Endothelial cell of umbilical vein (primary cell): Measurements from ENCODE around the gene CCDC196. TPM values are rescaled to one million over a fixed set of nuclear protein-coding genes. Genes with fewer than 3 reads are reported as not detected.

Experiments used
- BruUV-seq: library from RNA; stranded (reverse); fragments of 400-500 nt; replicated peaks from 2 replicates; lab custom pipeline; 2021; lab: Mats Ljungman, UMichigan
- CTCF ChIA-PET: fragments of 300-600, 350-600 bp; sonication (Branson Sonifier 250); formaldehyde crosslinking; loops from one replicate; lab custom pipeline; 2021; ENCODE audit warnings: antibody characterized with exemption, inconsistent platforms; lab: Charles Lee
- POLR2A ChIA-PET: fragments of 300-600, 350-600 bp; sonication (Branson Sonifier 250); formaldehyde crosslinking; loops from one replicate; lab custom pipeline; 2021; ENCODE audit warnings: antibody characterized with exemption, inconsistent platforms; lab: Charles Lee
- DNase-seq: peaks from one replicate; pipeline ENCODE4 v3.0.0-alpha.2; 2011; ENCODE audit warnings: low read depth, low spot score
- FAIRE-seq: peaks from 2 replicates; lab custom pipeline; 2011; peaks lifted over from hg19 to GRCh38; lab: Jason Lieb, UNC
- H2AFZ ChIP-seq: 2 replicates; pipeline ENCODE4 v1.6.0; 2012; ENCODE audit warnings: low read depth, low read length, control low read depth, inconsistent platforms
- H3K27ac ChIP-seq: 2 replicates; pipeline ENCODE4 v1.5.1; 2011; ENCODE audit warnings: low read depth, mild to moderate bottlenecking, control low read depth, low read length, moderate library complexity; ENCODE audit not compliant: insufficient read depth
- H3K27me3 ChIP-seq, 2 experiments: 2 replicates each; pipeline versions ENCODE4 v1.6.0 to v1.6.1; 2011; ENCODE audit warnings: low read length in 2 of 2, mixed read lengths in 1 of 2; ENCODE audit not compliant: control insufficient read depth in 2 of 2, insufficient read depth in 2 of 2
- H3K36me3 ChIP-seq, 2 experiments: 2 replicates in 1 of 2; 3 replicates in 1 of 2; pipeline ENCODE4 v1.5.1; 2011; ENCODE audit warnings: low read length in 2 of 2, mild to moderate bottlenecking in 1 of 2, moderate library complexity in 1 of 2; ENCODE audit not compliant: control insufficient read depth in 2 of 2, insufficient read depth in 2 of 2; ENCODE audit errors: extremely low read depth in 1 of 2
- H3K4me1 ChIP-seq: 3 replicates; pipeline ENCODE4 v1.5.1; 2011; ENCODE audit warnings: mild to moderate bottlenecking, low read length; ENCODE audit not compliant: control insufficient read depth, insufficient read depth; ENCODE audit errors: extremely low read depth
- H3K4me2 ChIP-seq: 2 replicates; pipeline ENCODE4 v1.6.1; 2011; ENCODE audit warnings: low read length, control low read depth, mixed read lengths; ENCODE audit not compliant: insufficient read depth
- H3K4me3 ChIP-seq, 3 experiments: fragments of 200-600 bp in 1 of 3; sonication (generic), shearing (Covaris generic) in 1 of 3; replicated peaks in 1 of 3; 2 replicates each; pipeline ENCODE4 v1.5.1; 2011 to 2016; ENCODE audit warnings: control low read depth in 3 of 3, low read length in 3 of 3, mild to moderate bottlenecking in 2 of 3, inconsistent platforms in 1 of 3, low read depth in 1 of 3, moderate library complexity in 1 of 3; ENCODE audit not compliant: insufficient read depth in 1 of 3
- H3K79me2 ChIP-seq: 2 replicates; pipeline ENCODE4 v1.6.0; 2012; ENCODE audit warnings: low read length, inconsistent platforms; ENCODE audit not compliant: control insufficient read depth, insufficient read depth
- H3K9ac ChIP-seq: replicated peaks from 2 replicates; pipeline ENCODE3; 2011; ENCODE audit warnings: low read length, control low read depth; ENCODE audit not compliant: insufficient read depth; ENCODE audit errors: extremely low read depth
- H3K9me1 ChIP-seq: replicated peaks from 3 replicates; pipeline ENCODE4 v1.6.0; 2011; ENCODE audit warnings: mild to moderate bottlenecking, low read length; ENCODE audit not compliant: control insufficient read depth, insufficient read depth; ENCODE audit errors: extremely low read depth
- H3K9me3 ChIP-seq: replicated peaks from 2 replicates; pipeline ENCODE4 v1.5.1; 2012; ENCODE audit warnings: low read length, inconsistent platforms; ENCODE audit not compliant: control insufficient read depth, insufficient read depth
- H4K20me1 ChIP-seq: replicated peaks from 2 replicates; pipeline ENCODE3; 2011; ENCODE audit warnings: mild to moderate bottlenecking, low read length; ENCODE audit not compliant: control insufficient read depth, insufficient read depth; ENCODE audit errors: extremely low read depth
- CTCF ChIP-seq, 2 donors: IDR thresholded peaks; 1 replicate in 1 of 2; 2 replicates in 1 of 2; pipeline ENCODE4 v1.5.1; 2011; ENCODE audit warnings: low read length in 2 of 2, mild to moderate bottlenecking in 2 of 2, moderate library complexity in 2 of 2, control low read depth in 1 of 2, inconsistent platforms in 1 of 2, low read depth in 1 of 2; ENCODE audit not compliant: insufficient read depth in 1 of 2; ENCODE audit errors: extremely low read depth in 1 of 2
- EZH2 ChIP-seq: IDR thresholded peaks from 2 replicates; pipeline ENCODE4 v1.6.1; 2012; ENCODE audit warnings: borderline replicate concordance, low read depth, mild to moderate bottlenecking, moderate library complexity, low read length, inconsistent platforms; ENCODE audit not compliant: severe bottlenecking
- FOS ChIP-seq: IDR thresholded peaks from 2 replicates; pipeline ENCODE4 v1.6.1; 2011; ENCODE audit warnings: mild to moderate bottlenecking, low read length, moderate library complexity, borderline replicate concordance; ENCODE audit not compliant: insufficient read depth
- GATA2 ChIP-seq: IDR thresholded peaks from 2 replicates; pipeline ENCODE4 v1.7.0; 2011; ENCODE audit warnings: low read depth, mild to moderate bottlenecking, moderate library complexity, mixed read lengths, low read length; ENCODE audit not compliant: insufficient read length, insufficient read depth
- JUN ChIP-seq: IDR thresholded peaks from 2 replicates; pipeline ENCODE4 v1.6.1; 2011; ENCODE audit warnings: borderline replicate concordance, low read depth; ENCODE audit not compliant: insufficient read length, insufficient read depth
- MAX ChIP-seq: IDR thresholded peaks from 2 replicates; pipeline ENCODE4 v1.6.1; 2011; ENCODE audit not compliant: insufficient read depth, insufficient read length
- POLR2A ChIP-seq: IDR thresholded peaks from 2 replicates; pipeline ENCODE4 v1.6.1; 2012; ENCODE audit warnings: low read depth, mild to moderate bottlenecking, control low read depth, low read length
- POLR2AphosphoS5 ChIP-seq: IDR thresholded peaks from 2 replicates; pipeline ENCODE4 v1.6.1; 2012; ENCODE audit warnings: low read depth, mild to moderate bottlenecking, control low read depth, low read length, moderate library complexity; ENCODE audit not compliant: insufficient read depth
- dilution Hi-C: fragments of 300-500 bp; cut with MboI; formaldehyde crosslinking; loops from one replicate; pipeline ENCODE4 v1.15.0; 2019; ENCODE audit warnings: low sequenced_read_pairs; ENCODE audit not compliant: extremely low pct_ligation_motif_present
- intact Hi-C: fragments of 100-400 bp; cut with micrococcal nuclease; formaldehyde crosslinking; loops from one replicate; pipeline ENCODE4 v1.10.0; 2022
- polyA plus RNA-seq, 4 experiments: library from polyadenylated mRNA; depleted of rRNA in 3 of 4; stranded (reverse) in 3 of 4; unstranded in 1 of 4; fragments of >200 nt; gene quantifications; 2 replicates each; pipeline versions ENCODE4 v1.2.1 to v1.2.3, GENCODE V29; 2011 to 2012; ENCODE audit warnings: missing spikeins in 1 of 4
- total RNA-seq: library from RNA; stranded (reverse); gene quantifications from 2 replicates; pipeline ENCODE4 v1.2.3, GENCODE V29; 2021

The CCDC196 gene
- total and polyA plus RNA-seq, 2 donors (not counting 3 experiments of a cell fraction or from before 2014, with no cell fraction given) = not detected

- TF ChIP-seq GATA2 (no peak), CTCF (IDR thresholded peaks at IDR 0.05; ENCODE audit: extremely low read depth in 1 of 2, insufficient read depth in 1 of 2, low read depth in 1 of 2, low read length in 2 of 2) (no peak), JUN (no peak), FOS (no peak), MAX (no peak), POLR2AphosphoS5 (no peak), EZH2 (no peak), POLR2A (no peak)
- no peak for FAIRE-seq
- Histone ChIP-seq H3K4me2 (peak overlapping the region; percentile 70), H3K79me2 (peaks cover 3% of the 10 kb centered on the region), H3K4me1 (peaks cover 19% of the 10 kb centered on the region), H3K4me3 (peak overlapping the region; percentile 85 to 97 (median 93)), H3K36me3 (no peaks in the 10 kb centered on the region), H3K9ac (peak overlapping the region; percentile 73), H4K20me1 (peaks cover 3% of the 10 kb centered on the region), H2AFZ (peak overlapping the region; percentile 100), H3K9me3 (no peaks in the 10 kb centered on the region), H3K27ac (peak overlapping the region; percentile 27), H3K9me1 (no peaks in the 10 kb centered on the region), H3K27me3 (peaks cover 0 to 2% of the 10 kb centered on the region in 2 experiments)
- BruUV-seq = no TSS peak
- no peak for DNase-seq
- CTCF ChIA-PET = interaction anchor here (1.0 to 1.7 kb wide), 4 partner anchors 11 to 851 kb away, joined by 3 to 9 read pairs (median 4); partner anchors contain the start of genes ATP6V1D and EIF2S1
- dilution Hi-C loops (no loop called here), intact Hi-C loops (loop anchor here (5.0 kb wide), 2 partner anchors 144 to 849 kb away; partner anchors contain the start of gene ATP6V1D)
- POLR2A ChIA-PET = no interaction called here
Measured at GRCh38 chr14:66508547-66508845, 22.3 kb downstream of the CCDC196 start.
